ENCODE results near the gene SELENON. TPM values are rescaled to one million over a fixed set of nuclear protein-coding genes. Genes with fewer than 3 reads are reported as not detected.

The SELENON gene
- polyA plus RNA-seq, 4 donors, result 4.7 to 52.9 (median 22.2) TPM

- Histone ChIP-seq H3K27me3 (ENCODE audit: control insufficient read depth in 3 of 3, insufficient read depth in 3 of 3, low read length in 3 of 3) (no peaks in the 10 kb centered on the region), H3K27ac (ENCODE audit: low read depth in 1 of 3, low read length in 2 of 3) (no peak overlapping the region), H3K36me3 (ENCODE audit: control insufficient read depth in 3 of 3, insufficient read depth in 2 of 3, low read depth in 1 of 3, low read length in 3 of 3) (peaks cover 0 to 7% (median 0%) of the 10 kb centered on the region in 3 donors), H3K4me1 (ENCODE audit: control insufficient read depth in 3 of 3, insufficient read depth in 2 of 3, low read depth in 1 of 3, low read length in 2 of 3) (peaks cover 0 to 33% (median 0%) of the 10 kb centered on the region in 3 donors), H3K9me3 (ENCODE audit: control insufficient read depth in 2 of 2, insufficient read depth in 1 of 2, low read depth in 1 of 2, low read length in 1 of 2) (no peaks in the 10 kb centered on the region), H3K4me3 (ENCODE audit: low read depth in 1 of 3, low read length in 3 of 3) (no peak overlapping the region)
- WGBS, 3 donors, result 67 to 79% (median 76%) methylated on average over 7 of the region's 7 CpGs
- DNase-seq (no peak), FAIRE-seq (no peak)
These were observed 6.3 kb upstream of the SELENON start for GRCh38 chr1:25793585-25794170.

- FAIRE-seq, result no peak
These were observed 5.7 kb upstream of the SELENON start for GRCh38 chr1:25794325-25794724.

GRCh38 chr1:25795211-25795610, 4.8 kb upstream of the SELENON start:
- Histone ChIP-seq H3K36me3 (ENCODE audit: control insufficient read depth in 3 of 3, insufficient read depth in 2 of 3, low read depth in 1 of 3, low read length in 3 of 3) (peaks cover 0 to 7% (median 0%) of the 10 kb centered on the region in 3 donors), H3K9me3 (ENCODE audit: control insufficient read depth in 2 of 2, insufficient read depth in 1 of 2, low read depth in 1 of 2, low read length in 1 of 2) (no peaks in the 10 kb centered on the region), H3K27ac (ENCODE audit: low read depth in 1 of 3, low read length in 2 of 3) (peak overlapping the region in 1 of 3 donors; percentile 85), H3K4me1 (ENCODE audit: control insufficient read depth in 3 of 3, insufficient read depth in 2 of 3, low read depth in 1 of 3, low read length in 2 of 3) (peaks cover 0 to 44% (median 0%) of the 10 kb centered on the region in 3 donors), H3K27me3 (ENCODE audit: control insufficient read depth in 3 of 3, insufficient read depth in 3 of 3, low read length in 3 of 3) (no peaks in the 10 kb centered on the region), H3K4me3 (ENCODE audit: low read depth in 1 of 3, low read length in 3 of 3) (no peak overlapping the region)
- DNase-seq (peak in 1 of 2 donors; percentile 73), FAIRE-seq (no peak)
- 9 to 50% (median 33%) methylated on average over 2 of the region's 2 CpGs for WGBS, 3 donors

More at GRCh38 chr1:25794325-25794724, 5.7 kb upstream of the SELENON start:
- no peak overlapping the region for H3K4me3 ChIP-seq (ENCODE audit: low read depth in 1 of 3, low read length in 3 of 3)
- no peak overlapping the region for H3K27ac ChIP-seq (ENCODE audit: low read depth in 1 of 3, low read length in 2 of 3)
- no peak for DNase-seq
- 64 to 76% (median 75%) methylated on average over 8 of the region's 8 CpGs for WGBS, 3 donors
- no peaks in the 10 kb centered on the region for H3K27me3 ChIP-seq (ENCODE audit: control insufficient read depth in 3 of 3, insufficient read depth in 3 of 3, low read length in 3 of 3)
- H3K4me1 ChIP-seq (ENCODE audit: control insufficient read depth in 3 of 3, insufficient read depth in 2 of 3, low read depth in 1 of 3, low read length in 2 of 3), result peaks cover 0 to 39% (median 0%) of the 10 kb centered on the region in 3 donors
- H3K9me3 ChIP-seq (ENCODE audit: control insufficient read depth in 2 of 2, insufficient read depth in 1 of 2, low read depth in 1 of 2, low read length in 1 of 2), result no peaks in the 10 kb centered on the region
- H3K36me3 ChIP-seq (ENCODE audit: control insufficient read depth in 3 of 3, insufficient read depth in 2 of 3, low read depth in 1 of 3, low read length in 3 of 3), result peaks cover 0 to 7% (median 0%) of the 10 kb centered on the region in 3 donors

- WGBS, 3 donors, result 41 to 61% (median 42%) methylated on average over 22 of the region's 22 CpGs
- Histone ChIP-seq H3K27me3 (ENCODE audit: control insufficient read depth in 3 of 3, insufficient read depth in 3 of 3, low read length in 3 of 3) (no peaks in the 10 kb centered on the region), H3K4me3 (ENCODE audit: low read depth in 1 of 3, low read length in 3 of 3) (no peak overlapping the region), H3K9me3 (ENCODE audit: control insufficient read depth in 2 of 2, insufficient read depth in 1 of 2, low read depth in 1 of 2, low read length in 1 of 2) (no peaks in the 10 kb centered on the region), H3K4me1 (ENCODE audit: control insufficient read depth in 3 of 3, insufficient read depth in 2 of 3, low read depth in 1 of 3, low read length in 2 of 3) (peaks cover 2 to 51% (median 5%) of the 10 kb centered on the region in 3 donors), H3K27ac (ENCODE audit: low read depth in 1 of 3, low read length in 2 of 3) (peak overlapping the region in 1 of 3 donors; percentile 85), H3K36me3 (ENCODE audit: control insufficient read depth in 3 of 3, insufficient read depth in 2 of 3, low read depth in 1 of 3, low read length in 3 of 3) (peaks cover 0 to 7% (median 0%) of the 10 kb centered on the region in 3 donors)
- DNase-seq (peak; percentile 20 to 69), FAIRE-seq (no peak)
These were observed 3.8 kb upstream of the SELENON start for GRCh38 chr1:25795946-25796810.

- 7 to 8% (median 8%) methylated on average over 15 to 19 of the region's 19 CpGs for WGBS, 3 donors
- DNase-seq, result peak; percentile 74 to 86
- H3K4me3 ChIP-seq (ENCODE audit: low read depth in 1 of 3, low read length in 3 of 3), result no peak overlapping the region
- no peaks in the 10 kb centered on the region for H3K27me3 ChIP-seq (ENCODE audit: control insufficient read depth in 3 of 3, insufficient read depth in 3 of 3, low read length in 3 of 3)
- H3K9me3 ChIP-seq (ENCODE audit: control insufficient read depth in 2 of 2, insufficient read depth in 1 of 2, low read depth in 1 of 2, low read length in 1 of 2), result no peaks in the 10 kb centered on the region
- peaks cover 0 to 4% (median 0%) of the 10 kb centered on the region in 3 donors for H3K36me3 ChIP-seq (ENCODE audit: control insufficient read depth in 3 of 3, insufficient read depth in 2 of 3, low read depth in 1 of 3, low read length in 3 of 3)
- peak overlapping the region in 1 of 3 donors; percentile 85 for H3K27ac ChIP-seq (ENCODE audit: low read depth in 1 of 3, low read length in 2 of 3)
- FAIRE-seq, result no peak
- peaks cover 2 to 51% (median 5%) of the 10 kb centered on the region in 3 donors for H3K4me1 ChIP-seq (ENCODE audit: control insufficient read depth in 3 of 3, insufficient read depth in 2 of 3, low read depth in 1 of 3, low read length in 2 of 3)
These were observed 3.1 kb upstream of the SELENON start for GRCh38 chr1:25796811-25797458.

- Histone ChIP-seq H3K27ac (ENCODE audit: low read depth in 1 of 3, low read length in 2 of 3) (no peak overlapping the region), H3K27me3 (ENCODE audit: control insufficient read depth in 3 of 3, insufficient read depth in 3 of 3, low read length in 3 of 3) (no peaks in the 10 kb centered on the region), H3K4me1 (ENCODE audit: control insufficient read depth in 3 of 3, insufficient read depth in 2 of 3, low read depth in 1 of 3, low read length in 2 of 3) (peaks cover 2 to 54% (median 5%) of the 10 kb centered on the region in 3 donors), H3K4me3 (ENCODE audit: low read depth in 1 of 3, low read length in 3 of 3) (no peak overlapping the region), H3K9me3 (ENCODE audit: control insufficient read depth in 2 of 2, insufficient read depth in 1 of 2, low read depth in 1 of 2, low read length in 1 of 2) (no peaks in the 10 kb centered on the region), H3K36me3 (ENCODE audit: control insufficient read depth in 3 of 3, insufficient read depth in 2 of 3, low read depth in 1 of 3, low read length in 3 of 3) (peaks cover 0 to 14% (median 0%) of the 10 kb centered on the region in 3 donors)
- WGBS, 3 donors, result 63 to 80% (median 78%) methylated on average over 8 of the region's 8 CpGs
- peak in 1 of 2 donors; percentile 33 for DNase-seq
- no peak for FAIRE-seq
These were observed 2.1 kb upstream of the SELENON start for GRCh38 chr1:25797939-25798338.

GRCh38 chr1:25798666-25799351, 1.2 kb upstream of the SELENON start:
- DNase-seq, result no peak
- Histone ChIP-seq H3K9me3 (ENCODE audit: control insufficient read depth in 2 of 2, insufficient read depth in 1 of 2, low read depth in 1 of 2, low read length in 1 of 2) (no peaks in the 10 kb centered on the region), H3K4me1 (ENCODE audit: control insufficient read depth in 3 of 3, insufficient read depth in 2 of 3, low read depth in 1 of 3, low read length in 2 of 3) (peaks cover 2 to 54% (median 5%) of the 10 kb centered on the region in 3 donors), H3K36me3 (ENCODE audit: control insufficient read depth in 3 of 3, insufficient read depth in 2 of 3, low read depth in 1 of 3, low read length in 3 of 3) (peaks cover 0 to 14% (median 0%) of the 10 kb centered on the region in 3 donors), H3K27ac (ENCODE audit: low read depth in 1 of 3, low read length in 2 of 3) (no peak overlapping the region), H3K4me3 (ENCODE audit: low read depth in 1 of 3, low read length in 3 of 3) (no peak overlapping the region), H3K27me3 (ENCODE audit: control insufficient read depth in 3 of 3, insufficient read depth in 3 of 3, low read length in 3 of 3) (no peaks in the 10 kb centered on the region)
- no peak for FAIRE-seq
- 52 to 72% (median 66%) methylated on average over 8 of the region's 8 CpGs for WGBS, 3 donors

Data from small intestine (tissue), 7 donors.